ENCODE measurements around the gene DBP. TPM values are rescaled to one million over a fixed set of nuclear protein-coding genes. Genes with fewer than 3 reads are reported as not detected.

The DBP gene
- total and polyA plus RNA-seq, 10 donors: 11.4 to 29.5 (median 23.3) TPM

GRCh38 chr19:48639483-48640375 is 2.5 kb upstream of the DBP start:
- 77 to 89% (median 80%) methylated on average over 33 of the region's 33 CpGs for WGBS, 5 donors
- Histone ChIP-seq H3K9me3 (no peaks in the 10 kb centered on the region), H3K36me3 (no peaks in the 10 kb centered on the region), H3K27me3 (replicated peaks in 1 of 7) (no peaks in the 10 kb centered on the region), H3K27ac (peak overlapping the region in 3 of 8 donors; percentile 94 to 97 (median 94)), H3K4me3 (no peak overlapping the region), H3K4me1 (peaks cover 10 to 57% (median 36%) of the 10 kb centered on the region in 6 donors)
- intact Hi-C loops (cut with DNase I; ENCODE audit: low total_unique reads): no loop called here
- no peak for TF ChIP-seq POLR2AphosphoS5 (IDR thresholded peaks at IDR 0.05)
- no peak for TF ChIP-seq POLR2A (IDR thresholded peaks at IDR 0.05)
- TF ChIP-seq, protein P1, sequence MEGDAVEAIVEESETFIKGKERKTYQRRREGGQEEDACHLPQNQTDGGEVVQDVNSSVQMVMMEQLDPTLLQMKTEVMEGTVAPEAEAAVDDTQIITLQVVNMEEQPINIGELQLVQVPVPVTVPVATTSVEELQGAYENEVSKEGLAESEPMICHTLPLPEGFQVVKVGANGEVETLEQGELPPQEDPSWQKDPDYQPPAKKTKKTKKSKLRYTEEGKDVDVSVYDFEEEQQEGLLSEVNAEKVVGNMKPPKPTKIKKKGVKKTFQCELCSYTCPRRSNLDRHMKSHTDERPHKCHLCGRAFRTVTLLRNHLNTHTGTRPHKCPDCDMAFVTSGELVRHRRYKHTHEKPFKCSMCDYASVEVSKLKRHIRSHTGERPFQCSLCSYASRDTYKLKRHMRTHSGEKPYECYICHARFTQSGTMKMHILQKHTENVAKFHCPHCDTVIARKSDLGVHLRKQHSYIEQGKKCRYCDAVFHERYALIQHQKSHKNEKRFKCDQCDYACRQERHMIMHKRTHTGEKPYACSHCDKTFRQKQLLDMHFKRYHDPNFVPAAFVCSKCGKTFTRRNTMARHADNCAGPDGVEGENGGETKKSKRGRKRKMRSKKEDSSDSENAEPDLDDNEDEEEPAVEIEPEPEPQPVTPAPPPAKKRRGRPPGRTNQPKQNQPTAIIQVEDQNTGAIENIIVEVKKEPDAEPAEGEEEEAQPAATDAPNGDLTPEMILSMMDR (IDR thresholded peaks at IDR 0.05 in 8 of 11, conservative IDR thresholded peaks at IDR 0.05 in 3 of 11): no peak
- peak; percentile 82 for DNase-seq

- TF ChIP-seq POLR2A (IDR thresholded peaks at IDR 0.05) (no peak), POLR2AphosphoS5 (IDR thresholded peaks at IDR 0.05) (no peak)
- TF ChIP-seq, protein P1 (IDR thresholded peaks at IDR 0.05 in 8 of 11, conservative IDR thresholded peaks at IDR 0.05 in 3 of 11): no peak
- Histone ChIP-seq H3K27me3 (replicated peaks in 1 of 7) (no peaks in the 10 kb centered on the region), H3K4me1 (peaks cover 17 to 57% (median 38%) of the 10 kb centered on the region in 6 donors), H3K4me3 (peak overlapping the region in 6 of 8 donors; percentile 7 to 98 (median 77)), H3K36me3 (no peaks in the 10 kb centered on the region), H3K9me3 (no peaks in the 10 kb centered on the region), H3K27ac (peak overlapping the region; percentile 92 to 98 (median 95))
- peak; percentile 87 for DNase-seq
- intact Hi-C loops (cut with DNase I; ENCODE audit: low total_unique reads): no loop called here
- WGBS, 5 donors: 73 to 84% (median 81%) methylated on average over 15 to 16 of the region's 16 CpGs
These were observed 1.7 kb upstream of the DBP start for GRCh38 chr19:48638831-48639381.

DNA sequence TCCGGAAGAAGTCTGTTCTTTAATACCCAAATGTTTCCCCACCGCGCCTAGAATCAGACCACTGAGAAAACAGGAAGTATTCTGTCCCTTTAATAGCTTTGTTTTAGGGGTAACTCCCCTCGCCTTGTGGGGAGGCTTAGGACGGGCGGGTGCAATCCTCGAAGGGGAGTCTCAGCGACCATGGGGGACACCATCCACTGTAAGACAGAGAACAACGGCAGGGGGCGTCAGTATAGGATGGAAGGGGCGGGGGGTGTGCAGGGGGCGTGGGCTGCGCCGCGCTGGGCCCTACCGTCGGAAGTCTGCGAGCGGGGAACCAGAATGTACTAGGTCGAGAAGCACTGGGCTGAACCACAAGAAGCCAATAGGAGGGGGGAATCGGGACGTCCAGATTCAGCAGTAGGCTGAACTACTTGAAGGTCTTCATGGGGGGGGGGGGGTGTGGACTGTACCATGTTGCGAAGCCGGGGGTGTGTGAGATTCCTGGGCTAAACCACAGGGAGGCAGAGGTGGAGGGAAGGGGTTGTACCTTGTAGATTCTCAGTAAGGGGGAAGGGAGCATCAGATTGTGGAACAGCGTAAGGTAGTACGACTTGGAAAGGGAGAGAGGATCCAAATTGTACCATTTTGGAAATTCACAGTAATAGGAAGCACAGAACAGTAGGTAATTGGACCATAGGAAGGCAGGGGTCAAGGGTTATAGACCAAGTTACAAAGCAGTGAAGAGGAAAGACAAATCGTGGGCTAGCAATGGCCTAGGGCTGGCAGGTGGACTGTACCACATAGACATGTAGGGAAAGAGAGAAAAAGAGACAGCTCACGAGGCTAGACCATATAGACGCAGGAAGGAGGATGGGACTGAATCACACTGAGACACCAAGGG is 1.0 kb upstream of the DBP start:
- Histone ChIP-seq H3K4me3 (peak overlapping the region; percentile 21 to 98 (median 70)), H3K27me3 (replicated peaks in 1 of 7) (no peaks in the 10 kb centered on the region), H3K4me1 (peaks cover 25 to 64% (median 45%) of the 10 kb centered on the region in 6 donors), H3K36me3 (peaks cover 0 to 3% (median under 1%) of the 10 kb centered on the region in 6 donors), H3K27ac (peak overlapping the region; percentile 92 to 98 (median 95)), H3K9me3 (no peaks in the 10 kb centered on the region)
- intact Hi-C loops (cut with DNase I; ENCODE audit: low total_unique reads): no loop called here
- peak; percentile 93 for DNase-seq
- TF ChIP-seq, protein P1 (IDR thresholded peaks at IDR 0.05 in 8 of 11, conservative IDR thresholded peaks at IDR 0.05 in 3 of 11): no peak
- TF ChIP-seq POLR2A (IDR thresholded peaks at IDR 0.05): peak in 2 of 3 donors; percentile 24 to 33
- TF ChIP-seq POLR2AphosphoS5 (IDR thresholded peaks at IDR 0.05): peak; percentile 63 to 78 (median 69)
- WGBS, 5 donors: 3 to 6% (median 4%) methylated on average over 29 of the region's 29 CpGs

Measured in spleen (tissue), 11 donors.